HepG2 (cell line): Measurements from ENCODE around the gene PARP16. TPM values are rescaled to one million over a fixed set of nuclear protein-coding genes. Genes with fewer than 3 reads are reported as not detected.

Experiments used
- ARID2 ChIP-seq: sonication (generic); formaldehyde crosslinking; IDR thresholded peaks from 2 replicates; pipeline ENCODE4 v1.8.1; 2022; ENCODE audit warnings: mild to moderate bottlenecking, missing genetic modification reagents, borderline replicate concordance
- ATF7-NPFF ChIP-seq: sonication (generic); formaldehyde crosslinking; IDR thresholded peaks from 2 replicates; pipeline ENCODE4 v1.8.1; 2023; ENCODE audit warnings: mild to moderate bottlenecking, low read depth, missing genetic modification reagents, moderate library complexity
- FOXP1 ChIP-seq, 2 experiments: fragments of 450-650 bp in 1 of 2; IDR thresholded peaks; 2 replicates each; pipeline ENCODE4 v1.6.1; 2017 to 2018; ENCODE audit warnings: antibody characterized with exemption in 1 of 2
- HDAC1 ChIP-seq: sonication (generic); formaldehyde crosslinking; IDR thresholded peaks from 2 replicates; pipeline ENCODE4 v1.5.1; 2020; ENCODE audit warnings: mild to moderate bottlenecking, missing genetic modification reagents
- HOXA5 ChIP-seq: sonication (generic); formaldehyde crosslinking; IDR thresholded peaks from 2 replicates; pipeline ENCODE4 v1.4.0; 2020; ENCODE audit warnings: missing genetic modification reagents
- ISX ChIP-seq: sonication (generic); formaldehyde crosslinking; conservative IDR thresholded peaks from 2 replicates; pipeline ENCODE4 v1.5.0; 2020; ENCODE audit warnings: missing genetic modification reagents
- KDM5A ChIP-seq: fragments of 200-600 bp; sonication (generic); IDR thresholded peaks from 2 replicates; pipeline ENCODE4 v1.7.0; 2018; ENCODE audit warnings: antibody characterized with exemption, mild to moderate bottlenecking, low read length, borderline replicate concordance
- KDM5B ChIP-seq: sonication (generic); formaldehyde crosslinking; IDR thresholded peaks from 2 replicates; pipeline ENCODE4 v1.4.0; 2020; ENCODE audit warnings: missing genetic modification reagents, mild to moderate bottlenecking, borderline replicate concordance
- KLF13 ChIP-seq: sonication (generic); formaldehyde crosslinking; IDR thresholded peaks from 2 replicates; pipeline ENCODE4 v1.4.0; 2020; ENCODE audit warnings: mild to moderate bottlenecking, missing genetic modification reagents
- SP2 ChIP-seq: sonication (generic); formaldehyde crosslinking; IDR thresholded peaks from 2 replicates; pipeline ENCODE4 v1.5.1; 2020; ENCODE audit warnings: mild to moderate bottlenecking, missing genetic modification reagents
- TBL1XR1 ChIP-seq: fragments of 150-350 bp; IDR thresholded peaks from 2 replicates; pipeline ENCODE4 v1.6.1; 2014; ENCODE audit warnings: borderline replicate concordance, low read length; ENCODE audit not compliant: partially characterized antibody
- TBX2 ChIP-seq: sonication (generic); formaldehyde crosslinking; IDR thresholded peaks from 2 replicates; pipeline ENCODE4 v1.5.0; 2020; ENCODE audit warnings: missing genetic modification reagents, mild to moderate bottlenecking, borderline replicate concordance
- TBX3 ChIP-seq: fragments of 450-650 bp; IDR thresholded peaks from 2 replicates; pipeline ENCODE4 v1.6.1; 2017; ENCODE audit warnings: antibody characterized with exemption, mild to moderate bottlenecking, inconsistent platforms, borderline replicate concordance
- TOE1 ChIP-seq: sonication (generic); formaldehyde crosslinking; IDR thresholded peaks from 2 replicates; pipeline ENCODE4 v1.4.0; 2020; ENCODE audit warnings: mild to moderate bottlenecking, missing genetic modification reagents
- ZNF567 ChIP-seq: sonication (generic); formaldehyde crosslinking; IDR thresholded peaks from 2 replicates; pipeline ENCODE4 v1.8.1; 2023; ENCODE audit warnings: mild to moderate bottlenecking, missing genetic modification reagents, borderline replicate concordance
- ZNF678 ChIP-seq: sonication (generic); formaldehyde crosslinking; IDR thresholded peaks from 2 replicates; pipeline ENCODE4 v1.4.0; 2020; ENCODE audit warnings: mild to moderate bottlenecking, missing genetic modification reagents
- ZNF773 ChIP-seq: sonication (generic); formaldehyde crosslinking; IDR thresholded peaks from 2 replicates; pipeline ENCODE4 v1.4.0; 2020; ENCODE audit warnings: missing genetic modification reagents, borderline replicate concordance
- ZNF879 ChIP-seq: sonication (generic); formaldehyde crosslinking; IDR thresholded peaks from 2 replicates; pipeline ENCODE4 v1.8.1; 2023; ENCODE audit warnings: missing genetic modification reagents
- polyA plus RNA-seq, 8 experiments: library from polyadenylated mRNA; depleted of rRNA in 3 of 8; stranded (reverse) in 7 of 8; unstranded in 1 of 8; fragments of >200 nt; fragmentation: Illumina TruSeq in 4 of 8; extraction: Trizol in 4 of 8; gene quantifications; 2 replicates each; pipeline versions ENCODE4 v1.2.1 to v1.2.3, GENCODE V29; 2011 to 2016; ENCODE audit warnings: low read depth in 4 of 8, missing spikeins in 1 of 8, mixed read lengths in 1 of 8; ENCODE audit not compliant: insufficient read depth in 1 of 8
- total RNA-seq, 5 experiments: library from RNA; depleted of rRNA; stranded (reverse); fragments of >200 nt; fragmentation: Illumina TruSeq; extraction: Trizol; gene quantifications; 2 replicates each; pipeline ENCODE4 v1.2.3, GENCODE V29; 2016; ENCODE audit warnings: low read depth in 1 of 5
- TF ChIP-seq, protein P1 (sequence below): sonication (generic); formaldehyde crosslinking; IDR thresholded peaks from 2 replicates; pipeline ENCODE4 v1.5.0; 2020; ENCODE audit warnings: mild to moderate bottlenecking, missing genetic modification reagents, borderline replicate concordance
- TF ChIP-seq, protein P2 (sequence below): IDR thresholded peaks from 2 replicates; pipeline ENCODE4 v1.6.1; 2016; ENCODE audit warnings: control low read depth
- TF ChIP-seq, protein P3 (sequence below): sonication (generic); formaldehyde crosslinking; IDR thresholded peaks from 2 replicates; pipeline ENCODE4 v1.5.0; 2020; ENCODE audit warnings: mild to moderate bottlenecking, missing genetic modification reagents
- TF ChIP-seq, protein P4 (sequence below): sonication (generic); formaldehyde crosslinking; IDR thresholded peaks from 2 replicates; pipeline ENCODE4 v1.5.1; 2020; ENCODE audit warnings: missing genetic modification reagents, mild to moderate bottlenecking, borderline replicate concordance

The PARP16 gene
- total and polyA plus RNA-seq, 2 of the 13 experiments (the other 11 are each of a cell fraction or from before 2014, with no cell fraction given), result 6.8 to 7.6 TPM

DNA sequence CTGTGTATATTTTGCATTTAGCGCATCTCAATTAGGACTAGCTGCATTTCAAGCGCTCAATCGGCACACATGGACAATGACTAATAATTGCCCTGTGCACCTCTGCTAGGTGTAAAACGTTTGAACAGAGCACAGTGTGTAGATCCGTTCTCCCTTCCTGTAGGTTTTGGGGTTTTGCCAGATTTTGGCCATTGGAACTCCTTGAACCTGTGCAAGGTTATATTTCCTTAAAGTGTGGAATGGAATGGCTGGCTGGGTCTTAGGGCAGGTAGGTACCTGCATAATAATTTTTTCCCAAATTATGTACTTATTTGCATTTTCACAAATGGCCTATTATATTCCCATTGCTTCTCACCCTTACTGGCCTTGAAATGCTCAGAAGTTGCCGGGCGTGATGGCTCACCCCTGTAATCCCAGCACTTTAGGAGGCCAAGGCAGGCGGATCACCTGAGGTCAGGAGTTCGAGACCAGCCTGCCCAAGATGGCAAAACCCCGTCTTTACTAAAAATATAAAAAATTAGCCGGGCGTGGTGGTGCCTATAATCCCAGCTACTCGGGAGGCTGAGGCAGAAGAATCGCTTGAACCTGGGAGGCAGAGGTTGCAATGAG is 18.6 kb upstream of the PARP16 start (continued):
- TF ChIP-seq, protein P1, sequence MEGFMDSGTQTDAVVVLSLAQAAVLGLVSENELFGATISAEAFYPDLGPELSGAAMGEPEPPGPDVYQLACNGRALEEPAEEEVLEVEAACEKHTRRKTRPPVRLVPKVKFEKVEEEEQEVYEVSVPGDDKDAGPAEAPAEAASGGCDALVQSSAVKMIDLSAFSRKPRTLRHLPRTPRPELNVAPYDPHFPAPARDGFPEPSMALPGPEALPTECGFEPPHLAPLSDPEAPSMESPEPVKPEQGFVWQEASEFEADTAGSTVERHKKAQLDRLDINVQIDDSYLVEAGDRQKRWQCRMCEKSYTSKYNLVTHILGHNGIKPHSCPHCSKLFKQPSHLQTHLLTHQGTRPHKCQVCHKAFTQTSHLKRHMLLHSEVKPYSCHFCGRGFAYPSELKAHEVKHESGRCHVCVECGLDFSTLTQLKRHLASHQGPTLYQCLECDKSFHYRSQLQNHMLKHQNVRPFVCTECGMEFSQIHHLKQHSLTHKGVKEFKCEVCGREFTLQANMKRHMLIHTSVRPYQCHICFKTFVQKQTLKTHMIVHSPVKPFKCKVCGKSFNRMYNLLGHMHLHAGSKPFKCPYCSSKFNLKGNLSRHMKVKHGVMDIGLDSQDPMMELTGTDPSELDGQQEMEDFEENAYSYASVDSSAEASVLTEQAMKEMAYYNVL (CRISPR knock-in tag), result no peak
- 0 out of 2 replicates have a peak, but pooled peaks have one; percentile 3 for TF ChIP-seq KDM5A
- TF ChIP-seq, protein P2, sequence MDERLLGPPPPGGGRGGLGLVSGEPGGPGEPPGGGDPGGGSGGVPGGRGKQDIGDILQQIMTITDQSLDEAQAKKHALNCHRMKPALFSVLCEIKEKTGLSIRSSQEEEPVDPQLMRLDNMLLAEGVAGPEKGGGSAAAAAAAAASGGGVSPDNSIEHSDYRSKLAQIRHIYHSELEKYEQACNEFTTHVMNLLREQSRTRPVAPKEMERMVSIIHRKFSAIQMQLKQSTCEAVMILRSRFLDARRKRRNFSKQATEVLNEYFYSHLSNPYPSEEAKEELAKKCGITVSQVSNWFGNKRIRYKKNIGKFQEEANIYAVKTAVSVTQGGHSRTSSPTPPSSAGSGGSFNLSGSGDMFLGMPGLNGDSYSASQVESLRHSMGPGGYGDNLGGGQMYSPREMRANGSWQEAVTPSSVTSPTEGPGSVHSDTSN (CRISPR knock-in tag), result no peak
- TF ChIP-seq ARID2 (CRISPR knock-in tag), result no peak
- TF ChIP-seq ISX (CRISPR knock-in tag), result no peak
- no peak for TF ChIP-seq ZNF879 (CRISPR knock-in tag)
- TF ChIP-seq KLF13 (CRISPR knock-in tag), result no peak
- TF ChIP-seq, protein P3, sequence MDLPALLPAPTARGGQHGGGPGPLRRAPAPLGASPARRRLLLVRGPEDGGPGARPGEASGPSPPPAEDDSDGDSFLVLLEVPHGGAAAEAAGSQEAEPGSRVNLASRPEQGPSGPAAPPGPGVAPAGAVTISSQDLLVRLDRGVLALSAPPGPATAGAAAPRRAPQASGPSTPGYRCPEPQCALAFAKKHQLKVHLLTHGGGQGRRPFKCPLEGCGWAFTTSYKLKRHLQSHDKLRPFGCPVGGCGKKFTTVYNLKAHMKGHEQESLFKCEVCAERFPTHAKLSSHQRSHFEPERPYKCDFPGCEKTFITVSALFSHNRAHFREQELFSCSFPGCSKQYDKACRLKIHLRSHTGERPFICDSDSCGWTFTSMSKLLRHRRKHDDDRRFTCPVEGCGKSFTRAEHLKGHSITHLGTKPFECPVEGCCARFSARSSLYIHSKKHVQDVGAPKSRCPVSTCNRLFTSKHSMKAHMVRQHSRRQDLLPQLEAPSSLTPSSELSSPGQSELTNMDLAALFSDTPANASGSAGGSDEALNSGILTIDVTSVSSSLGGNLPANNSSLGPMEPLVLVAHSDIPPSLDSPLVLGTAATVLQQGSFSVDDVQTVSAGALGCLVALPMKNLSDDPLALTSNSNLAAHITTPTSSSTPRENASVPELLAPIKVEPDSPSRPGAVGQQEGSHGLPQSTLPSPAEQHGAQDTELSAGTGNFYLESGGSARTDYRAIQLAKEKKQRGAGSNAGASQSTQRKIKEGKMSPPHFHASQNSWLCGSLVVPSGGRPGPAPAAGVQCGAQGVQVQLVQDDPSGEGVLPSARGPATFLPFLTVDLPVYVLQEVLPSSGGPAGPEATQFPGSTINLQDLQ (CRISPR knock-in tag), result 0 out of 2 replicates have a peak, but pooled peaks have one; percentile 16
- TF ChIP-seq ATF7-NPFF (CRISPR knock-in tag), result peak; percentile 10; the same call in 1 of the 2 replicates
- no peak for TF ChIP-seq ZNF678 (CRISPR knock-in tag)
- peak; percentile 22; the same call in 1 of the 2 replicates for TF ChIP-seq TBX3
- TF ChIP-seq HDAC1, result peak; percentile 44; the same call in 1 of the 2 replicates
- TF ChIP-seq, protein P4, sequence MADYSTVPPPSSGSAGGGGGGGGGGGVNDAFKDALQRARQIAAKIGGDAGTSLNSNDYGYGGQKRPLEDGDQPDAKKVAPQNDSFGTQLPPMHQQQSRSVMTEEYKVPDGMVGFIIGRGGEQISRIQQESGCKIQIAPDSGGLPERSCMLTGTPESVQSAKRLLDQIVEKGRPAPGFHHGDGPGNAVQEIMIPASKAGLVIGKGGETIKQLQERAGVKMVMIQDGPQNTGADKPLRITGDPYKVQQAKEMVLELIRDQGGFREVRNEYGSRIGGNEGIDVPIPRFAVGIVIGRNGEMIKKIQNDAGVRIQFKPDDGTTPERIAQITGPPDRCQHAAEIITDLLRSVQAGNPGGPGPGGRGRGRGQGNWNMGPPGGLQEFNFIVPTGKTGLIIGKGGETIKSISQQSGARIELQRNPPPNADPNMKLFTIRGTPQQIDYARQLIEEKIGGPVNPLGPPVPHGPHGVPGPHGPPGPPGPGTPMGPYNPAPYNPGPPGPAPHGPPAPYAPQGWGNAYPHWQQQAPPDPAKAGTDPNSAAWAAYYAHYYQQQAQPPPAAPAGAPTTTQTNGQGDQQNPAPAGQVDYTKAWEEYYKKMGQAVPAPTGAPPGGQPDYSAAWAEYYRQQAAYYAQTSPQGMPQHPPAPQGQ, result no peak
- TF ChIP-seq FOXP1 (IDR thresholded peaks at IDR 0.05), result no peak
- TF ChIP-seq FOXP1 (CRISPR knock-in tag; IDR thresholded peaks at IDR 0.05), result 0 out of 2 replicates have a peak, but pooled peaks have one; percentile 4
- TF ChIP-seq TBX2 (CRISPR knock-in tag), result peak; percentile 30; the same call in 1 of the 2 replicates
- no peak for TF ChIP-seq ZNF567 (CRISPR knock-in tag)
- TF ChIP-seq HOXA5 (CRISPR knock-in tag), result no peak
- TF ChIP-seq ZNF773 (CRISPR knock-in tag), result 0 out of 2 replicates have a peak, but pooled peaks have one; percentile 29
- TF ChIP-seq SP2 (CRISPR knock-in tag), result no peak
- 0 out of 2 replicates have a peak, but pooled peaks have one; percentile 4 for TF ChIP-seq KDM5B (CRISPR knock-in tag)
- TF ChIP-seq TBL1XR1, result no peak
- TF ChIP-seq TOE1, result no peak
